Heart right ventricle (tissue), 16 donors: ENCODE results near the gene TRIM66. TPM values are rescaled to one million over a fixed set of nuclear protein-coding genes. Genes with fewer than 3 reads are reported as not detected.
A peak's percentile ranks its signal among the peaks of the same experiment; 100 is the strongest.

Experiments
- ATAC-seq, 8 donors: fragments of 200-7000 bp; cut with Tn5 transposase; one replicate each; pipeline ENCODE4 v1.9.1; 2020; ENCODE audit warnings: mild to moderate bottlenecking in 8 of 8, moderate library complexity in 8 of 8, moderate number of reproducible peaks in 1 of 8
- DNase-seq, 2 donors: peaks; one replicate each; pipeline ENCODE4 v3.0.0-alpha.2; 2020
- H3K27ac ChIP-seq, 10 donors: fragments of 200-600 bp; sonication (generic) in 2 of 10; one replicate each; pipeline versions ENCODE4 v1.5.0 to v1.8.0; 2020 to 2022; ENCODE audit warnings: mild to moderate bottlenecking in 3 of 10
- H3K27me3 ChIP-seq, 7 donors: fragments of 200-600 bp; one replicate each; pipeline ENCODE4 v1.8.0; 2021 to 2022; ENCODE audit warnings: mild to moderate bottlenecking in 2 of 7
- H3K36me3 ChIP-seq, 9 donors: fragments of 200-600 bp; sonication (generic) in 1 of 9; one replicate each; pipeline versions ENCODE4 v1.5.0 to v1.8.0; 2020 to 2022; ENCODE audit warnings: mild to moderate bottlenecking in 2 of 9
- H3K4me1 ChIP-seq, 9 donors: fragments of 200-600 bp; sonication (generic) in 1 of 9; one replicate each; pipeline versions ENCODE4 v1.5.0 to v1.8.0; 2020 to 2022; ENCODE audit warnings: mild to moderate bottlenecking in 4 of 9
- H3K4me3 ChIP-seq, 10 donors: fragments of 200-600 bp; sonication (generic) in 2 of 10; one replicate each; pipeline versions ENCODE4 v1.5.0 to v1.8.0; 2020 to 2022; ENCODE audit warnings: mild to moderate bottlenecking in 7 of 10, moderate library complexity in 2 of 10
- H3K9me3 ChIP-seq, 11 donors: fragments of 200-600 bp in 10 of 11; sonication (generic) in 2 of 11; one replicate each; pipeline versions ENCODE4 v1.5.0 to v1.8.0; 2013 to 2022; ENCODE audit warnings: mild to moderate bottlenecking in 2 of 11, control low read depth in 1 of 11, moderate library complexity in 1 of 11
- CTCF ChIP-seq, 9 donors: fragments of 200-600 bp; sonication (generic) in 2 of 9; IDR thresholded peaks; one replicate each; pipeline versions ENCODE4 v1.5.0 to v1.8.0; 2021 to 2022; ENCODE audit warnings: antibody characterized with exemption in 9 of 9, mild to moderate bottlenecking in 5 of 9, moderate library complexity in 1 of 9
- WGBS, 2 donors: extraction: QIAGEN DNeasy Blood & Tissue Kit; methylation state at CpG; one replicate each; pipeline ENCODE4 v1.1.7; 2013; ENCODE audit warnings: inconsistent platforms in 1 of 2; 5-methylcytosine and 5-hydroxymethylcytosine counted together
- intact Hi-C, 10 donors: fragments of 100-400 bp; cut with DNase I; formaldehyde crosslinking; loops; one replicate each; pipeline versions ENCODE4 v1.11.1 to v1.14.2; 2022
- polyA plus RNA-seq, 2 donors: library from polyadenylated mRNA; stranded (reverse); fragments of 200-250 nt; gene quantifications; one replicate each; pipeline ENCODE4 v1.2.3, GENCODE V29; 2013
- total RNA-seq, 10 donors: library from RNA; stranded (reverse); fragmentation: NEBNext Ultra II Directional in 3 of 10; extraction: Animal tissue kit (Norgen Biotek cat#: 25700) in 3 of 10; gene quantifications; one replicate each; pipeline versions ENCODE4 v1.2.1 to v1.2.4, GENCODE V29; 2021 to 2023
- donor health status: Arrhythmogenic right ventricular cardiomyopathy.
- donor health status: ischemic (EF 13 %, LVEDD 7.1; RV severe dilation, severe dysfunction).
- donor health status: healthy with polysubstance abuse.
- donor health status: DM: no; HTN: yes; CAD: no.
- donor health status: DM: no; HTN: no; CAD: no.
- donor health status: ischemic (EF 25% LVEDD 6.9; RV normal size, moderate dysfunction).
- donor health status: ischemic (EF 25% LVEDD 5.7; RV mildly dilated, moderate dysfunction).
- donor health status: healthy.
- donor health status: DM: yes; HTN: yes; CAD: no.
- donor health status: Ischemic cardiomyopathy.
- donor health status: ischemic (EF 35%, LVEDD 5.7; RV mildly dilated, moderate dysfunction).
- donor health status: nonischemic (EF 11% LVEDD 7.7; RV severe dilation, severe dysfunction).
- donor health status: DM: yes; HTN: yes; CAD: no.
- donor health status: PGD.
- donor health status: ischemic (EF 29% LVEDD 5.4; RV normal size, mild dysfunction).
- donor health status: nonischemic (EF 23%, LVEDD 6.1; RV moderate dilation, normal function).

Gene TRIM66
- total and polyA plus RNA-seq, 12 donors, result 0.33 to 7.4 (median 2.8) TPM

GRCh38 chr11:8631395-8632118, 50.9 kb downstream of the TRIM66 start:
- no peak for TF ChIP-seq CTCF (IDR thresholded peaks at IDR 0.05)
- ATAC-seq, result no peak

GRCh38 chr11:8624698-8625097, 57.8 kb downstream of the TRIM66 start:
- ATAC-seq (peak in 6 of 8 donors; percentile 44 to 90 (median 68)), DNase-seq (peak in 1 of 2 donors; percentile 8)
- TF ChIP-seq CTCF (IDR thresholded peaks at IDR 0.05), result no peak
- Histone ChIP-seq H3K27me3 (no peaks in the 10 kb centered on the region), H3K27ac (no peak overlapping the region), H3K36me3 (peaks cover 0 to 62% (median 4%) of the 10 kb centered on the region in 9 donors), H3K9me3 (no peaks in the 10 kb centered on the region), H3K4me3 (no peak overlapping the region), H3K4me1 (peaks cover 0 to 12% (median 0%) of the 10 kb centered on the region in 9 donors)
- intact Hi-C loops, result no loop called here
- whole genome bisulfite sequencing, 2 donors, result 45 to 54% methylated on average over 2 of the region's 2 CpGs

More at GRCh38 chr11:8631395-8632118, 50.9 kb downstream of the TRIM66 start:
- Histone ChIP-seq H3K4me1 (peaks cover 0 to 9% (median 0%) of the 10 kb centered on the region in 9 donors), H3K36me3 (peaks cover 0 to 33% (median 0%) of the 10 kb centered on the region in 9 donors), H3K9me3 (peaks cover 0 to 11% (median 0%) of the 10 kb centered on the region in 11 donors), H3K27me3 (no peaks in the 10 kb centered on the region), H3K4me3 (no peak overlapping the region), H3K27ac (no peak overlapping the region)
- WGBS, 2 donors, result 74 to 85% methylated on average over 6 of the region's 6 CpGs
- intact Hi-C loops, result no loop called here
- peak in 1 of 2 donors; percentile 25 for DNase-seq

GRCh38 chr11:8621147-8621546, 61.3 kb downstream of the TRIM66 start:
- Histone ChIP-seq H3K4me1 (peaks cover 0 to 5% (median 0%) of the 10 kb centered on the region in 9 donors), H3K27ac (no peak overlapping the region), H3K27me3 (no peaks in the 10 kb centered on the region), H3K36me3 (peaks cover 0 to 95% (median 6%) of the 10 kb centered on the region in 9 donors), H3K4me3 (no peak overlapping the region), H3K9me3 (no peaks in the 10 kb centered on the region)
- DNase-seq (no peak), ATAC-seq (peak in 3 of 8 donors; percentile 20 to 57 (median 27))
- TF ChIP-seq CTCF (IDR thresholded peaks at IDR 0.05), result no peak
- intact Hi-C loops, result no loop called here
- WGBS, 2 donors, result 64 to 68% methylated on average over 4 of the region's 4 CpGs

- no peak for TF ChIP-seq CTCF (IDR thresholded peaks at IDR 0.05)
- no peak overlapping the region for H3K27ac ChIP-seq
- ATAC-seq (no peak), DNase-seq (no peak)
- no peaks in the 10 kb centered on the region for H3K9me3 ChIP-seq
- no peak overlapping the region for H3K4me3 ChIP-seq
- no peaks in the 10 kb centered on the region for H3K27me3 ChIP-seq
- peaks cover 0 to 74% (median 6%) of the 10 kb centered on the region in 9 donors for H3K36me3 ChIP-seq
- intact Hi-C loops, result no loop called here
- peaks cover 0 to 8% (median 0%) of the 10 kb centered on the region in 9 donors for H3K4me1 ChIP-seq
- 83 to 85% methylated on average over 2 of the region's 2 CpGs for WGBS, 2 donors
These were observed 65.4 kb downstream of the TRIM66 start for GRCh38 chr11:8617063-8617462.
